Erythroblast (primary cell): ENCODE measurements around the gene IL1R1.

ENCODE experiments used
- DNase-seq, 2 experiments: peaks; one replicate each; lab custom pipeline; 2025; lab: John Stamatoyannopoulos, UW
- GATA1 ChIP-seq: IDR thresholded peaks from 2 replicates; pipeline ENCODE4 v1.6.1; 2011; ENCODE audit warnings: low read depth, mild to moderate bottlenecking, control low read depth, low read length, moderate library complexity
- POLR2A ChIP-seq: IDR thresholded peaks from 2 replicates; pipeline ENCODE4 v1.6.1; 2011; ENCODE audit warnings: mild to moderate bottlenecking, low read length

The IL1R1 gene

GRCh38 chr2:102138331-102138730 is 4.2 kb upstream of the IL1R1 start:
- no peak for DNase-seq
- no peak for TF ChIP-seq POLR2A
- no peak for TF ChIP-seq GATA1

GRCh38 chr2:102139851-102140250 is 2.7 kb upstream of the IL1R1 start:
- TF ChIP-seq GATA1 (no peak), POLR2A (no peak)
- no peak for DNase-seq

DNA sequence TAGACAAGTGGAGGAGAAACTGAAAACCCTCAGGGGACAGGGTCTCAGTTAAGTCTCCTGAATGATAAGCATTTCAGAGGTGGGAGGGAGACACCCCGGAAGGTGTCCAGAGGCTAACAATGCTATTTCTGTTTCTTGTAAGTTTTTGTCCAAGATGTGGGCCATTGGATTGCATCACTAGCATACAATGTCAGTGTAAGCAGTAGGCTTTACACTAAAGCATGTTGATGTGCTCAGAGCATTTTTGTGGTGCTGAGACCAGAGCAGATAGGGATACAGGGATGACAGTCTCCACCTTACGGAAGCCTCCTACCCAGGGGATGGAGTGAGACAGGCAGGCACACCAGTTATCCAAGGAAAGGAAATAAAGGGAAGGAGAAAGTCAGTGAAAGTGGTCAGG is 2.2 kb upstream of the IL1R1 start:
- no peak for DNase-seq
- TF ChIP-seq POLR2A, result no peak
- no peak for TF ChIP-seq GATA1

- no peak for DNase-seq
- TF ChIP-seq POLR2A, result no peak
- no peak for TF ChIP-seq GATA1
Observed at GRCh38 chr2:102141011-102141943, 1.3 kb upstream of the IL1R1 start.

DNA sequence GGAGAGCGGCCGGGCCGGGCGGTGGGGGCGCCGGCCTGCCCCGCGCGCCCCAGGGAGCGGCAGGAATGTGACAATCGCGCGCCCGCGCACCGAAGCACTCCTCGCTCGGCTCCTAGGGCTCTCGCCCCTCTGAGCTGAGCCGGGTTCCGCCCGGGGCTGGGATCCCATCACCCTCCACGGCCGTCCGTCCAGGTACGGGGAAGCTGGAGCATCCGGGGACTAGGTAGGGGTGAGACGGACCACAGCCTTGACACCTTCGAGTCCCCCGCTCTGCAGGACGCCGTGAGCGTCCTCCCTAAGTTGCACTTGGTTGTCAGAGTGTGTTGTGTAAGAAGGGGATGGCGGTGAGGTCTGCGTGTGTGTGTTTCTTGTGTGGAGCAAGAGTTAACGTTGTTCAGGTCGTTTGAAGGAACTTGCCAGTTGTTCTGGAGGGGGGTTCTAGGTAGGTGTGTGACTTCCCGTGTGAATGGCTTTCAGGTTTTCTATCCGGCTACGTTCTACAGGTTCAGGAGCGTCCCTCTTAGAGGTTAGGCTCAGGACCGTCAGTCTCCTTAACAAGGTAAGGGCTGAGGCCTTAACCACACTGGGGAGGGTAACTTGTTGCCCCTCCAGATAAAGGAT is 393 bp downstream of the IL1R1 start:
- no peak for DNase-seq
- TF ChIP-seq GATA1 (no peak), POLR2A (no peak)

- no peak for DNase-seq
- TF ChIP-seq POLR2A (no peak), GATA1 (no peak)
Observed at GRCh38 chr2:102143450-102143985, 972 bp downstream of the IL1R1 start.

DNA sequence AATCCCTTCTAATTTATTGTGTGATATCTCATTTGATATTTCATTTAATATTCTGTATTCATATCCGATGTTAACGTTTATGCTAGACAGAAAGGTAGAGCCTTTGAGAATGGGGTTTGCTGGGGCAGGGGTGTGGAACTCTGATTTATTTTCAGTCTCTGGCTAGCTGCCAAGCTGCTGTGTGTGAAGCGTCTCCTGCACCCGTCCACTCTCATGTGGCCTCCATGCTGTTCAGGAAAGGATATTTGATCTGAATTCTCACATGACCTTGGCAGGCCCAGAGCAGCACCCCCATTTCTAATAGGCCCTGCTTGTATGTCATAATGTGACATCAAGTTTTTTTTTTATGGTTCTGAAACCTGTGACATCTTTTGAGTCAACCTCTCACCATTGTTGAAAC is 1.6 kb downstream of the IL1R1 start:
- no peak for DNase-seq
- no peak for TF ChIP-seq POLR2A
- no peak for TF ChIP-seq GATA1

DNA sequence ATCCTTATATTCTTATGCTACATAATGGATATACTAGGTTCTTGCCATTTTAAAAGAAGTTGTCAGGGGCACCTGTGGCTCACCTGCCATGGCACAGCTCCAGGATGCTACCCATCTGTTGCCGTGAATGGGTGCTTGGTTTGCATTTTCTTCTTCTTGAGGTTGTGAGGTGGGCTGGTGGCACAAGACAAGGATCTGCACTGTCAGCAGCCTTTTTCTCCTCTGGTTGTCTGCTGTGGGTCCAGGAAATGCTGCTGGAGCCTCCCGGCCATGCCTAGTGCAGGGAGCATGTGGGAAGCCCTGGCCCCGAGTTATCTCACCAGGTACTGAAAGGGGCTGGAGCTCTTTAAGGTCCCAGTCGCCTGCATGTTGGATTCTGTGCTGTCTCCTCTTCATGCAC is 2.6 kb downstream of the IL1R1 start:
- TF ChIP-seq POLR2A (no peak), GATA1 (no peak)
- no peak for DNase-seq

GRCh38 chr2:102145934-102146333 is 3.4 kb downstream of the IL1R1 start:
- no peak for DNase-seq
- TF ChIP-seq GATA1 (no peak), POLR2A (no peak)

- TF ChIP-seq GATA1 (no peak), POLR2A (no peak)
- no peak for DNase-seq
Observed at GRCh38 chr2:102147935-102148334, 5.4 kb downstream of the IL1R1 start.

- DNase-seq, result no peak
- TF ChIP-seq GATA1, result no peak
- TF ChIP-seq POLR2A, result no peak
Observed at GRCh38 chr2:102149243-102149642, 6.7 kb downstream of the IL1R1 start.

DNA sequence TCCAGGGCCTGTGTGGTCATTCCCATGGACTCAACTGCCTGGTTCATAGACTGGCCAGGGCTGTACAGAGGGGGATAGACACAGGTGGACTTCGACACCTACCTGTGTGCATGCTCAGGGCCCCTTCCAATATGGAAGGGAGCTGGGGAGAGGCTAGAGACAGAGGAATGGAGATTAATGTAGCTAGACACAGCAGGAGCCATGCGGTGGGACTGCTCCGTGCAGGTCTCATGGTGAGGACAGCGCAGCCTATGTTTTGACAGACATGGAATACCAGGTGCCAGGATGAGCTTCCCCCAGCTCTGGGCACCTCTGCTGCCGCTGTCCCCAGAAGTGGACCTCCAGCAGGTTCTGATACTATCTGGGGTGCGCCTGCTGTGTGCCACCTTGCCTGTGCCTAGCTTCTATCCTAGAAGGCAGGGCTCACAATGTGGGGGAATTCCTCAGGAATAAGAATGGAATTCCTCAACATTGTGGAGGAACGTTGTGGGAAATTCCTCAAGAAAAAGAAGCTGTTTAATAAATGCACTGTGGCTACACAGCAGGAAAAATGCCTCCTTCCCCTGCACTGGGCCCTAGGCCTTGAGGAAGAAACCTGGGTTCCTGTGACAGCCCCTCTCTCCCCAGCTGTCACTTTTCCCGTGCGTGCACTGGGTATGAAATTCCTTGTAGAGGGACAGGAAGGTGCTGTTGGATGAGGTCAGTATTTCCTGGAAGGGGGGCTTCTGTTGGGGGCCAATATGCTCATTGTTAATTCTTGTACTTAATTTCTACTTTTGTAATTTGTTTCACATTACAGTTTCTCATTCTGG is 7.3 kb downstream of the IL1R1 start:
- TF ChIP-seq GATA1 (no peak), POLR2A (no peak)
- DNase-seq, result no peak

GRCh38 chr2:102154364-102154763 is 11.8 kb downstream of the IL1R1 start:
- no peak for TF ChIP-seq GATA1
- no peak for TF ChIP-seq POLR2A
- DNase-seq, result no peak
